DOHH2 (cell line): ENCODE results near the gene RNF130.

Source experiments
- H3F3A ChIP-seq: fragments of 200-600 bp; sonication (generic), shearing (Covaris generic); 2 replicates; pipeline ENCODE4 v1.6.0; 2016; ENCODE audit warnings: antibody characterized with exemption, mild to moderate bottlenecking; ENCODE audit not compliant: control insufficient read depth, insufficient read depth
- H3K27ac ChIP-seq: fragments of 200-600 bp; sonication (generic); 2 replicates; pipeline ENCODE4 v1.5.1; 2014; ENCODE audit warnings: low read depth, mild to moderate bottlenecking, low read length, moderate library complexity
- H3K27me3 ChIP-seq: fragments of 200-600 bp; sonication (generic); 2 replicates; pipeline ENCODE4 v1.6.1; 2014; ENCODE audit warnings: mild to moderate bottlenecking, low read length, mixed read lengths; ENCODE audit not compliant: control insufficient read depth
- H3K36me3 ChIP-seq: fragments of 200-600 bp; sonication (generic); 2 replicates; pipeline ENCODE4 v1.6.1; 2014; ENCODE audit warnings: mild to moderate bottlenecking, low read length, moderate library complexity, mixed read lengths; ENCODE audit not compliant: control insufficient read depth
- H3K4me1 ChIP-seq: fragments of 200-600 bp; sonication (generic); 2 replicates; pipeline ENCODE4 v1.6.1; 2014; ENCODE audit warnings: mild to moderate bottlenecking, low read length, mixed read lengths; ENCODE audit not compliant: control insufficient read depth
- H3K4me2 ChIP-seq: fragments of 200-600 bp; sonication (generic); 2 replicates; pipeline ENCODE4 v1.6.0; 2014; ENCODE audit warnings: mild to moderate bottlenecking, low read length, moderate library complexity
- H3K4me3 ChIP-seq: fragments of 200-600 bp; sonication (generic); 2 replicates; pipeline ENCODE4 v1.5.1; 2014; ENCODE audit warnings: mild to moderate bottlenecking, low read length, mixed read lengths
- H3K79me2 ChIP-seq: fragments of 200-600 bp; sonication (generic); 2 replicates; pipeline ENCODE4 v1.6.1; 2014; ENCODE audit warnings: mild to moderate bottlenecking, low read length, mixed read lengths; ENCODE audit not compliant: control insufficient read depth
- H3K9me2 ChIP-seq: fragments of 200-600 bp; sonication (generic); replicated peaks from 2 replicates; pipeline ENCODE4 v1.6.1; 2014; ENCODE audit warnings: mild to moderate bottlenecking, low read length, mixed read lengths; ENCODE audit not compliant: control insufficient read depth
- H3K9me3 ChIP-seq: fragments of 200-600 bp; sonication (generic); 2 replicates; pipeline ENCODE4 v1.6.1; 2014; ENCODE audit warnings: antibody characterized with exemption, low read length, mixed read lengths; ENCODE audit not compliant: control insufficient read depth, insufficient read depth
- H4K20me1 ChIP-seq: fragments of 200-600 bp; sonication (generic); 2 replicates; pipeline ENCODE4 v1.6.0; 2014; ENCODE audit warnings: low read depth, mild to moderate bottlenecking, antibody characterized with exemption, low read length, moderate library complexity; ENCODE audit not compliant: control insufficient read depth, insufficient read depth
- CTCF ChIP-seq: fragments of 200-600 bp; sonication (generic); IDR thresholded peaks from one replicate; pipeline ENCODE4 v1.5.1; 2014; ENCODE audit warnings: antibody characterized with exemption, mild to moderate bottlenecking, low read depth, low read length; ENCODE audit not compliant: poor library complexity, severe bottlenecking
- EZH2phosphoT487 ChIP-seq: fragments of 200-600 bp; sonication (generic); IDR thresholded peaks from 2 replicates; pipeline ENCODE4 v1.6.1; 2017; ENCODE audit warnings: borderline replicate concordance, mild to moderate bottlenecking, antibody characterized with exemption, low read length, moderate library complexity, mixed read lengths

Gene RNF130

DNA sequence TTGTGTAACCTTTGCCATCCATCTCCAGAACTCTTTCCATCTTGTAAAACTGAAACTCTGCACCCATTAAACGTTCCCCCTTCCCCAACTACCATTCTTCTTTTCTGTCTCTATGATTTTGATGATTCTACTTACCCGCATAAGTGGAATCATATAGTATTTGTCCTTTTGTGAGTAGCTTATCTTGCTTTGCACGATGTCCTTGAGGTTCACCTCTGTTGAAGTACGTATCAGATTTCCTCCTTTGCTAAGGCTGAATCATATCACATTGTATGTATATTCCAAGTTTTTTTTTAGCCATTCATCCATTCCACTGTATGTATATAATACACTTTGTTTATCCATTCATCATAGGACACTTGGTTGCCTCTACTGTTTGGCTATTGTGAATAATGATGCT is 2.9 kb upstream of the RNF130 start:
- Histone ChIP-seq H3K27me3 (peaks cover 7% of the 10 kb centered on the region), H3F3A (no peaks in the 10 kb centered on the region), H3K27ac (no peak overlapping the region), H3K4me3 (no peak overlapping the region), H3K79me2 (no peaks in the 10 kb centered on the region), H3K4me2 (no peak overlapping the region), H3K36me3 (no peaks in the 10 kb centered on the region), H4K20me1 (no peaks in the 10 kb centered on the region), H3K9me3 (no peaks in the 10 kb centered on the region), H3K4me1 (no peaks in the 10 kb centered on the region), H3K9me2 (no peaks in the 10 kb centered on the region)
- TF ChIP-seq CTCF (no peak), EZH2phosphoT487 (no peak)

DNA sequence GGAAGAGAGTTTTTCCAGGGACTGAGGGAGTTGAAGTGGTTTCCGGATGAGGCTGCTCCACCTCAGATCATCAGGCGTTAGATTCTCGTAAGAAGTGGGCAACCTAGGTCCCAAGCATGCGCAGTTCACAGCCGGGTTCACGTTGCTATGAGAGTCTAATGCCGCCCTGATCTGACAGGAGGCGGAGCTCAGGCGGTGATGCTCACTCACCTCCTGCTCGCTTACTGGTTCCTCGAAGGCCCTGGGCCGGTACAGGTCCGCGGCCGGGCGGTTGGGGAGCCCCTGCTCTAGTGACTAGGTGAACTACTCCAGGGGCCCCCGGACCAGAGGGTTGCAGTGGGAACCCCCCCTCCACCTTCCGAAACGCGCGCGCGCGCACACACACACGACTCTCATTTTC is 997 bp upstream of the RNF130 start:
- H3K4me2 ChIP-seq = no peak overlapping the region

GRCh38 chr5:180072256-180072548 is 643 bp upstream of the RNF130 start:
- Histone ChIP-seq H3K4me2 (no peak overlapping the region), H3K27ac (no peak overlapping the region)

More for the DNA sequence above, 997 bp upstream of the RNF130 start:
- Histone ChIP-seq H3K36me3 (no peaks in the 10 kb centered on the region), H3K27me3 (peaks cover 15% of the 10 kb centered on the region), H3F3A (no peaks in the 10 kb centered on the region), H3K9me2 (no peaks in the 10 kb centered on the region), H3K79me2 (no peaks in the 10 kb centered on the region), H3K4me3 (no peak overlapping the region), H3K4me1 (no peaks in the 10 kb centered on the region), H3K27ac (no peak overlapping the region), H4K20me1 (no peaks in the 10 kb centered on the region), H3K9me3 (no peaks in the 10 kb centered on the region)
- TF ChIP-seq CTCF (no peak), EZH2phosphoT487 (no peak)

More at GRCh38 chr5:180072256-180072548, 643 bp upstream of the RNF130 start:
- TF ChIP-seq EZH2phosphoT487 (no peak), CTCF (no peak)
- Histone ChIP-seq H3K36me3 (no peaks in the 10 kb centered on the region), H3F3A (no peaks in the 10 kb centered on the region), H3K9me2 (no peaks in the 10 kb centered on the region), H3K27me3 (peaks cover 15% of the 10 kb centered on the region), H3K4me3 (no peak overlapping the region), H4K20me1 (no peaks in the 10 kb centered on the region), H3K9me3 (no peaks in the 10 kb centered on the region), H3K4me1 (no peaks in the 10 kb centered on the region), H3K79me2 (no peaks in the 10 kb centered on the region)
